ENCODE measurements around the gene FGFRL1.
A peak's percentile ranks its signal among the peaks of the same experiment; 100 is the strongest.

Gene FGFRL1

GRCh38 chr4:986428-986878 lies 25.0 kb upstream of the FGFRL1 start:
- TF ChIP-seq TAF1 (IDR thresholded peaks at IDR 0.05; ENCODE audit: borderline replicate concordance, insufficient read depth, low read length) (no peak), POLR2AphosphoS5 (IDR thresholded peaks at IDR 0.05; ENCODE audit: low read depth, low read length) (0 out of 2 replicates have a peak, but pooled peaks have one; percentile 36)

GRCh38 chr4:986879-987623 lies 24.4 kb upstream of the FGFRL1 start, which contains the start of gene IDUA:
Gene IDUA (plus strand): TSS chr4:987044. CDS start chr4:987085, 41 bp downstream.
- TF ChIP-seq SIN3A (IDR thresholded peaks at IDR 0.05; ENCODE audit: borderline replicate concordance, insufficient read depth, low read length) (no peak), POLR2AphosphoS5 (IDR thresholded peaks at IDR 0.05; ENCODE audit: low read depth, low read length) (no peak), TAF1 (IDR thresholded peaks at IDR 0.05; ENCODE audit: borderline replicate concordance, insufficient read depth, low read length) (no peak), REST (IDR thresholded peaks at IDR 0.05; ENCODE audit: insufficient read depth in 1 of 2, low read depth in 2 of 2, low read length in 2 of 2) (no peak), FOXP2 (optimal IDR thresholded peaks at IDR 0.05; ENCODE audit: borderline replicate concordance, extremely low read depth, extremely low read length, insufficient read depth) (no peak)

- no peak for TF ChIP-seq FOXP2 (optimal IDR thresholded peaks at IDR 0.05; ENCODE audit: borderline replicate concordance, extremely low read depth, extremely low read length, insufficient read depth)
- no peak for TF ChIP-seq REST (IDR thresholded peaks at IDR 0.05; ENCODE audit: insufficient read depth in 1 of 2, low read depth in 2 of 2, low read length in 2 of 2)
- no peak for TF ChIP-seq SIN3A (IDR thresholded peaks at IDR 0.05; ENCODE audit: borderline replicate concordance, insufficient read depth, low read length)
- no peak for TF ChIP-seq TAF1 (IDR thresholded peaks at IDR 0.05; ENCODE audit: borderline replicate concordance, insufficient read depth, low read length)
- no peak for TF ChIP-seq POLR2AphosphoS5 (IDR thresholded peaks at IDR 0.05; ENCODE audit: low read depth, low read length)
Observed at GRCh38 chr4:987624-988513, 23.6 kb upstream of the FGFRL1 start.

GRCh38 chr4:988726-989721 lies 22.4 kb upstream of the FGFRL1 start:
- no peak for TF ChIP-seq REST (IDR thresholded peaks at IDR 0.05; ENCODE audit: insufficient read depth in 1 of 2, low read depth in 2 of 2, low read length in 2 of 2)
- TF ChIP-seq TAF1 (IDR thresholded peaks at IDR 0.05; ENCODE audit: borderline replicate concordance, insufficient read depth, low read length): no peak
- TF ChIP-seq SIN3A (IDR thresholded peaks at IDR 0.05; ENCODE audit: borderline replicate concordance, insufficient read depth, low read length): no peak
- TF ChIP-seq FOXP2 (optimal IDR thresholded peaks at IDR 0.05; ENCODE audit: borderline replicate concordance, extremely low read depth, extremely low read length, insufficient read depth): no peak
- TF ChIP-seq POLR2AphosphoS5 (IDR thresholded peaks at IDR 0.05; ENCODE audit: low read depth, low read length): no peak
